Kasumi-1 (cell line): ENCODE data around the gene CCS.
"Not testable (repeated sequence)": the region's sequence is repeated elsewhere in the genome, so short reads cannot be mapped to it uniquely, and the experiment has no call there.

Experiments
- DNase-seq, 2 experiments: peaks; one replicate each; lab custom pipeline; 2025; lab: John Stamatoyannopoulos, UW

CCS gene

GRCh38 chr11:66591175-66591574, 1.8 kb upstream of the CCS start:
- no peak for DNase-seq

- no peak for DNase-seq
Measured at GRCh38 chr11:66593303-66593635, 284 bp downstream of the CCS start.

- DNase-seq: no peak
Measured at GRCh38 chr11:66593650-66594049, 665 bp downstream of the CCS start.

GRCh38 chr11:66595245-66595904, 2.4 kb downstream of the CCS start:
- DNase-seq: peak; percentile 57

GRCh38 chr11:66598993-66599392, 6.0 kb downstream of the CCS start:
- no peak for DNase-seq

- no peak for DNase-seq
Measured at GRCh38 chr11:66600219-66600618, 7.2 kb downstream of the CCS start.

- peak; percentile 17 to 21 for DNase-seq
Measured at GRCh38 chr11:66600631-66601233, 7.7 kb downstream of the CCS start.

GRCh38 chr11:66603072-66603471, 10.1 kb downstream of the CCS start:
- DNase-seq: no peak

GRCh38 chr11:66604155-66604554, 11.2 kb downstream of the CCS start:
- DNase-seq: no peak

- not testable (repeated sequence) for DNase-seq
Measured at GRCh38 chr11:66606608-66607007, 13.6 kb downstream of the CCS start.

GRCh38 chr11:66607126-66607834, 14.3 kb downstream of the CCS start:
- no peak for DNase-seq

GRCh38 chr11:66609721-66610617, 17.0 kb downstream of the CCS start:
- no peak for DNase-seq

- no peak for DNase-seq
Measured at GRCh38 chr11:66612458-66612857, 19.5 kb downstream of the CCS start.

GRCh38 chr11:66614073-66614472, 21.1 kb downstream of the CCS start:
- DNase-seq: no peak

GRCh38 chr11:66616379-66617154, 23.6 kb downstream of the CCS start, which contains the start of gene RBM14:
Gene RBM14 (plus strand): TSS chr11:66616630. CDS start chr11:66616721, 91 bp downstream.
- DNase-seq: peak; percentile 98

- DNase-seq: peak; percentile 69 to 71
Measured at GRCh38 chr11:66617155-66617834, 24.3 kb downstream of the CCS start.

GRCh38 chr11:66619080-66619554, 26.1 kb downstream of the CCS start:
- peak; percentile 77 to 81 for DNase-seq

- DNase-seq: no peak
Measured at GRCh38 chr11:66624450-66624849, 31.5 kb downstream of the CCS start.

- DNase-seq: no peak
Measured at GRCh38 chr11:66625041-66625751, 32.2 kb downstream of the CCS start.

GRCh38 chr11:66625752-66626149, 32.8 kb downstream of the CCS start:
- no peak for DNase-seq
